ENCODE data around the gene GRIN2A. TPM values are rescaled to one million over a fixed set of nuclear protein-coding genes. Genes with fewer than 3 reads are reported as not detected.

The GRIN2A gene
- total and polyA plus RNA-seq, 4 donors = 0.13 to 3.3 (median 1.1) TPM

DNA sequence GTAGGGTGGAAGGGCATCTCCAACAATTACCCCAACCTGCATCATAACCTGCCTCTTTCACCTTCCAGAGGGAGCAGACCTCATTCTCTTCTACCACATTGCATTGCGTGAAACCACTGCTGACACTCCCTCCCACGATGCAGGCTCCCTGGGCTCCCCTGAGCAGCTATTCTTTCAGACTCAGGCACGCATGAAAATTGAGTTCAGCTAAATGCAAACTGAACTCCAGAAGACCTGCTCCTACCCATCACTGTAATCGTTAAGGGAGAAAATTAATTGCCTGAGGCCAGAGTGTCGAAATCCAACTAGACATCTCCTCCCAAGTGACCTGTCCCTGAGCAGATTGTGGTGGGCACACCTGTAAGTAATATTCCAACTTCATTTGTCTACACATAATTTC, 186.0 kb downstream of the GRIN2A start:
- no peaks in the 10 kb centered on the region for H3K36me3 ChIP-seq (ENCODE audit: control insufficient read depth in 1 of 2, insufficient read depth in 2 of 2, low read length in 1 of 2)
- H3K4me3 ChIP-seq (ENCODE audit: low read length in 2 of 2) = no peak overlapping the region
- no peaks in the 10 kb centered on the region for H3K27me3 ChIP-seq (ENCODE audit: control insufficient read depth in 1 of 2, insufficient read depth in 2 of 2, low read length in 1 of 2)
- H3K27ac ChIP-seq (ENCODE audit: low read depth in 1 of 2, low read length in 2 of 2) = no peak overlapping the region
- intact Hi-C loops (cut with DNase I) = no loop called here
- no peak for DNase-seq
- WGBS, 2 donors = 58 to 68% methylated on average over 5 of the region's 5 CpGs
- no peak for ATAC-seq (ENCODE audit: low FRiP score)
- H3K9me3 ChIP-seq (ENCODE audit: control insufficient read depth, low read length) = no peaks in the 10 kb centered on the region
- H3K4me1 ChIP-seq (ENCODE audit: control insufficient read depth in 1 of 2, insufficient read depth in 2 of 2, low read length in 2 of 2) = no peaks in the 10 kb centered on the region

DNA sequence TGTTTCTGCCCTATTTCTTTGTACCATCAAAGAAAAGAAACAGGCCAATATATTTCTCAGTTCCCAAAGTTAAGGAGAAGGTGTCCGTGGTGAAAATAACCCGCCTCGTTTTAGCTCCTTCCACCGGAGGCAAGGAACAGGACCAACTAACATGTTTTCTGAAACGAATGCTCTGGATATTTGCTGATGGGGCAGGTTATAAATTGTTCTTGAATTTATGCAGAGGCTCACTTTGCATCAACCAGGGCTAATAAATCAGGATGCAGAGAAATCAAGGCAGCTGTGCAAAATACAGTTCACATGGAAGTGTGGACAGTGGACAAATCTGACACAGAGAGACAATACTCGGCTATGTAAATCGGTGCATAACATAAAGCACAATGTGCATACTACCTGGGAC, 189.8 kb downstream of the GRIN2A start:
- intact Hi-C loops (cut with DNase I) = no loop called here
- Histone ChIP-seq H3K36me3 (ENCODE audit: control insufficient read depth in 1 of 2, insufficient read depth in 2 of 2, low read length in 1 of 2) (no peaks in the 10 kb centered on the region), H3K27me3 (ENCODE audit: control insufficient read depth in 1 of 2, insufficient read depth in 2 of 2, low read length in 1 of 2) (no peaks in the 10 kb centered on the region), H3K27ac (ENCODE audit: low read depth in 1 of 2, low read length in 2 of 2) (no peak overlapping the region), H3K4me3 (ENCODE audit: low read length in 2 of 2) (no peak overlapping the region), H3K9me3 (ENCODE audit: control insufficient read depth, low read length) (no peaks in the 10 kb centered on the region), H3K4me1 (ENCODE audit: control insufficient read depth in 1 of 2, insufficient read depth in 2 of 2, low read length in 2 of 2) (no peaks in the 10 kb centered on the region)
- 75 to 79% methylated on average over 7 of the region's 7 CpGs for WGBS, 2 donors
- no peak for ATAC-seq (ENCODE audit: low FRiP score)
- DNase-seq = no peak

DNA sequence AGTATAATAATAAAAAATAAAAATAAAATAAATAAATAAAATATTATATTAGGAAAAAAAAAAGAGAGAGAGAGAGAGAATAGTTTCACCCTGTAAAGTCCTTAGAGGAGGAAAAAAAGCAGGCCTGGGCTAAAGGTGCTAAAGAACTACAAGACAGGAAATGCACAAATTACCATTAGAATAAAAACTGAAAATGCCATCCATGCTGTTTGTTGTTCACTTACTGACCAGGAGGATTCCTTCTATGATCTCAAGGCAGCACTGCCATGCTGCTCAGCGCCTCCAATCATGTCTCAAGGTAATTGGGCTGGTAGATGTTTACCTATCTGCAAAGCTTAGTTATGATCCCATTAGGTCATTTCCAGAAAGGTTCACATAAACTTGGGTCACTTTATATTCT, 201.2 kb downstream of the GRIN2A start:
- WGBS, 2 donors = 52 to 85% methylated on average over 1 of the region's 1 CpG
- no peaks in the 10 kb centered on the region for H3K36me3 ChIP-seq (ENCODE audit: control insufficient read depth in 1 of 2, insufficient read depth in 2 of 2, low read length in 1 of 2)
- intact Hi-C loops (cut with DNase I) = no loop called here

GRCh38 chr16:9978160-9978725, 204.0 kb downstream of the GRIN2A start:
- no peak for ATAC-seq (ENCODE audit: low FRiP score)
- intact Hi-C loops (cut with DNase I) = no loop called here
- Histone ChIP-seq H3K9me3 (ENCODE audit: control insufficient read depth, low read length) (no peaks in the 10 kb centered on the region), H3K4me3 (ENCODE audit: low read length in 2 of 2) (no peak overlapping the region), H3K4me1 (ENCODE audit: control insufficient read depth in 1 of 2, insufficient read depth in 2 of 2, low read length in 2 of 2) (no peaks in the 10 kb centered on the region), H3K27ac (ENCODE audit: low read depth in 1 of 2, low read length in 2 of 2) (no peak overlapping the region), H3K36me3 (ENCODE audit: control insufficient read depth in 1 of 2, insufficient read depth in 2 of 2, low read length in 1 of 2) (no peaks in the 10 kb centered on the region), H3K27me3 (ENCODE audit: control insufficient read depth in 1 of 2, insufficient read depth in 2 of 2, low read length in 1 of 2) (no peaks in the 10 kb centered on the region)
- WGBS, 2 donors = 85 to 87% methylated on average over 2 of the region's 2 CpGs
- no peak for DNase-seq

More for the DNA sequence above, 201.2 kb downstream of the GRIN2A start:
- Histone ChIP-seq H3K4me3 (ENCODE audit: low read length in 2 of 2) (no peak overlapping the region), H3K4me1 (ENCODE audit: control insufficient read depth in 1 of 2, insufficient read depth in 2 of 2, low read length in 2 of 2) (no peaks in the 10 kb centered on the region), H3K27me3 (ENCODE audit: control insufficient read depth in 1 of 2, insufficient read depth in 2 of 2, low read length in 1 of 2) (no peaks in the 10 kb centered on the region), H3K9me3 (ENCODE audit: control insufficient read depth, low read length) (no peaks in the 10 kb centered on the region), H3K27ac (ENCODE audit: low read depth in 1 of 2, low read length in 2 of 2) (no peak overlapping the region)
- DNase-seq (no peak), ATAC-seq (ENCODE audit: low FRiP score) (no peak)

- ATAC-seq (ENCODE audit: low FRiP score) (no peak), DNase-seq (no peak)
- Histone ChIP-seq H3K4me3 (ENCODE audit: low read length in 2 of 2) (no peak overlapping the region), H3K36me3 (ENCODE audit: control insufficient read depth in 1 of 2, insufficient read depth in 2 of 2, low read length in 1 of 2) (no peaks in the 10 kb centered on the region), H3K9me3 (ENCODE audit: control insufficient read depth, low read length) (no peaks in the 10 kb centered on the region), H3K4me1 (ENCODE audit: control insufficient read depth in 1 of 2, insufficient read depth in 2 of 2, low read length in 2 of 2) (no peaks in the 10 kb centered on the region), H3K27me3 (ENCODE audit: control insufficient read depth in 1 of 2, insufficient read depth in 2 of 2, low read length in 1 of 2) (no peaks in the 10 kb centered on the region), H3K27ac (ENCODE audit: low read depth in 1 of 2, low read length in 2 of 2) (no peak overlapping the region)
- WGBS, 2 donors = 85 to 87% methylated on average over 7 of the region's 7 CpGs
- intact Hi-C loops (cut with DNase I) = no loop called here
Observed at GRCh38 chr16:9977333-9977897, 204.8 kb downstream of the GRIN2A start.

- no peak for DNase-seq
- H3K4me1 ChIP-seq (ENCODE audit: control insufficient read depth in 1 of 2, insufficient read depth in 2 of 2, low read length in 2 of 2) = no peaks in the 10 kb centered on the region
- H3K4me3 ChIP-seq (ENCODE audit: low read length in 2 of 2) = no peak overlapping the region
- no peak for ATAC-seq (ENCODE audit: low FRiP score)
- H3K36me3 ChIP-seq (ENCODE audit: control insufficient read depth in 1 of 2, insufficient read depth in 2 of 2, low read length in 1 of 2) = no peaks in the 10 kb centered on the region
- intact Hi-C loops (cut with DNase I) = no loop called here
- WGBS, 2 donors = 74 to 77% methylated on average over 9 of the region's 9 CpGs
- no peaks in the 10 kb centered on the region for H3K9me3 ChIP-seq (ENCODE audit: control insufficient read depth, low read length)
- no peak overlapping the region for H3K27ac ChIP-seq (ENCODE audit: low read depth in 1 of 2, low read length in 2 of 2)
- H3K27me3 ChIP-seq (ENCODE audit: control insufficient read depth in 1 of 2, insufficient read depth in 2 of 2, low read length in 1 of 2) = no peaks in the 10 kb centered on the region
Observed at GRCh38 chr16:9976601-9977000, 205.6 kb downstream of the GRIN2A start.

GRCh38 chr16:9971907-9972306, 210.3 kb downstream of the GRIN2A start:
- H3K4me3 ChIP-seq (ENCODE audit: low read length in 2 of 2) = no peak overlapping the region
- no peaks in the 10 kb centered on the region for H3K4me1 ChIP-seq (ENCODE audit: control insufficient read depth in 1 of 2, insufficient read depth in 2 of 2, low read length in 2 of 2)
- H3K9me3 ChIP-seq (ENCODE audit: control insufficient read depth, low read length) = no peaks in the 10 kb centered on the region
- 65 to 74% methylated on average over 2 of the region's 2 CpGs for WGBS, 2 donors
- intact Hi-C loops (cut with DNase I) = no loop called here
- no peaks in the 10 kb centered on the region for H3K36me3 ChIP-seq (ENCODE audit: control insufficient read depth in 1 of 2, insufficient read depth in 2 of 2, low read length in 1 of 2)
- no peaks in the 10 kb centered on the region for H3K27me3 ChIP-seq (ENCODE audit: control insufficient read depth in 1 of 2, insufficient read depth in 2 of 2, low read length in 1 of 2)
- no peak for ATAC-seq (ENCODE audit: low FRiP score)
- no peak overlapping the region for H3K27ac ChIP-seq (ENCODE audit: low read depth in 1 of 2, low read length in 2 of 2)
- DNase-seq = no peak

GRCh38 chr16:9970796-9971195, 211.4 kb downstream of the GRIN2A start:
- no peak overlapping the region for H3K27ac ChIP-seq (ENCODE audit: low read depth in 1 of 2, low read length in 2 of 2)
- DNase-seq (no peak), ATAC-seq (ENCODE audit: low FRiP score) (no peak)
- H3K36me3 ChIP-seq (ENCODE audit: control insufficient read depth in 1 of 2, insufficient read depth in 2 of 2, low read length in 1 of 2) = no peaks in the 10 kb centered on the region
- no peaks in the 10 kb centered on the region for H3K27me3 ChIP-seq (ENCODE audit: control insufficient read depth in 1 of 2, insufficient read depth in 2 of 2, low read length in 1 of 2)
- H3K9me3 ChIP-seq (ENCODE audit: control insufficient read depth, low read length) = no peaks in the 10 kb centered on the region
- no peak overlapping the region for H3K4me3 ChIP-seq (ENCODE audit: low read length in 2 of 2)
- intact Hi-C loops (cut with DNase I) = no loop called here
- no peaks in the 10 kb centered on the region for H3K4me1 ChIP-seq (ENCODE audit: control insufficient read depth in 1 of 2, insufficient read depth in 2 of 2, low read length in 2 of 2)
- WGBS, 2 donors = 90 to 93% methylated on average over 1 of the region's 1 CpG

DNA sequence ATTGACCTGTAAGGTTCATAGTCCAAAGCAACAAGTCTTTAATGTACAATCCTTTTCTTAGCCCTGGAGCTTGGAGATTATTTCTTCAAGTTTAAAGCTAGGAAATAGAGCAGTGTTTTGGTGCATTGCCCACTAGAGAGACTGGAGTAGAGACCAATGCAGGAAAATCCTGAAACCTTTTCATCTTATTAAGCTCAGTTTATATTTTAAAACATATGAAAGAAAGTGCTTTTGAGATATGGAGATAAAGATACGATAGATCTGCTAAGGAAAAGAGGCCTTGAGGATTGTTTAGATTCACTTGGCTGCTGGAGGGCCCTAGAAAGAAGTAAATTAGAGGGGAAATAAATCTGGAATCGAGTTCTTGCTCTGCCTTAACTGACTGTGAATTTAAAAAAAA, 212.0 kb downstream of the GRIN2A start:
- no peaks in the 10 kb centered on the region for H3K4me1 ChIP-seq (ENCODE audit: control insufficient read depth in 1 of 2, insufficient read depth in 2 of 2, low read length in 2 of 2)
- no peaks in the 10 kb centered on the region for H3K9me3 ChIP-seq (ENCODE audit: control insufficient read depth, low read length)
- H3K36me3 ChIP-seq (ENCODE audit: control insufficient read depth in 1 of 2, insufficient read depth in 2 of 2, low read length in 1 of 2) = no peaks in the 10 kb centered on the region
- no peak for ATAC-seq (ENCODE audit: low FRiP score)
- intact Hi-C loops (cut with DNase I) = no loop called here
- DNase-seq = no peak
- H3K27ac ChIP-seq (ENCODE audit: low read depth in 1 of 2, low read length in 2 of 2) = no peak overlapping the region
- H3K4me3 ChIP-seq (ENCODE audit: low read length in 2 of 2) = no peak overlapping the region
- 72 to 79% methylated on average over 2 of the region's 2 CpGs for WGBS, 2 donors
- no peaks in the 10 kb centered on the region for H3K27me3 ChIP-seq (ENCODE audit: control insufficient read depth in 1 of 2, insufficient read depth in 2 of 2, low read length in 1 of 2)

All from aorta (tissue), 5 donors.